VCaP (cell line): ENCODE data around the gene ANKRD22.
A peak's percentile ranks its signal among the peaks of the same experiment; 100 is the strongest.

Source experiments
- H3K27ac ChIP-seq: fragments of 450-650 bp; 2 replicates; pipeline ENCODE4 v1.5.1; 2017
- TF ChIP-seq, protein P1 (sequence below): fragments of 450-650 bp; conservative IDR thresholded peaks from 2 replicates; pipeline ENCODE4 v1.5.1; 2017; ENCODE audit warnings: mild to moderate bottlenecking, moderate library complexity

The ANKRD22 gene

GRCh38 chr10:88873757-88874156 is 22.1 kb upstream of the ANKRD22 start:
- TF ChIP-seq, protein P1, sequence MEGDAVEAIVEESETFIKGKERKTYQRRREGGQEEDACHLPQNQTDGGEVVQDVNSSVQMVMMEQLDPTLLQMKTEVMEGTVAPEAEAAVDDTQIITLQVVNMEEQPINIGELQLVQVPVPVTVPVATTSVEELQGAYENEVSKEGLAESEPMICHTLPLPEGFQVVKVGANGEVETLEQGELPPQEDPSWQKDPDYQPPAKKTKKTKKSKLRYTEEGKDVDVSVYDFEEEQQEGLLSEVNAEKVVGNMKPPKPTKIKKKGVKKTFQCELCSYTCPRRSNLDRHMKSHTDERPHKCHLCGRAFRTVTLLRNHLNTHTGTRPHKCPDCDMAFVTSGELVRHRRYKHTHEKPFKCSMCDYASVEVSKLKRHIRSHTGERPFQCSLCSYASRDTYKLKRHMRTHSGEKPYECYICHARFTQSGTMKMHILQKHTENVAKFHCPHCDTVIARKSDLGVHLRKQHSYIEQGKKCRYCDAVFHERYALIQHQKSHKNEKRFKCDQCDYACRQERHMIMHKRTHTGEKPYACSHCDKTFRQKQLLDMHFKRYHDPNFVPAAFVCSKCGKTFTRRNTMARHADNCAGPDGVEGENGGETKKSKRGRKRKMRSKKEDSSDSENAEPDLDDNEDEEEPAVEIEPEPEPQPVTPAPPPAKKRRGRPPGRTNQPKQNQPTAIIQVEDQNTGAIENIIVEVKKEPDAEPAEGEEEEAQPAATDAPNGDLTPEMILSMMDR = no peak
- H3K27ac ChIP-seq = no peak overlapping the region

- H3K27ac ChIP-seq = no peak overlapping the region
- TF ChIP-seq, protein P1 = no peak
Measured at GRCh38 chr10:88870089-88870488, 18.4 kb upstream of the ANKRD22 start.

DNA sequence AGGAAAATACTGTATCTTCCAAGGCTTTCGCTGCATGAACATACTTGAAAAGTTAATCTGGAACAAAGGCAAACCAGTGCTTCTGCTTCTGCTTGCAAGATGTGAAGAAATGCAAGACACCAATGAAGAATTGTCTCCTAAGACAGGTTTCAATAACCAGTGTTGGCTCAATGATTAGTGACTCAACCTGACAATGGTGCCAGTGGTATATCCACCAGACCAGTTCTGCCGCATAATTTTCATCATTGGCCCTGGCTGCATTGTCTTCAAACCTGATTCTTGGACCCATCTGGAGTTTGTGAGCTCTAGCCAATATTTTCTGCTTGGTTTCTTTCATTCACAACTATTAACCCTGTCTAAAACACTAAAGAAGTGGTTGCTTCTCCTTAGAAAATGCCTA is 14.8 kb upstream of the ANKRD22 start:
- TF ChIP-seq, protein P1 = no peak
- H3K27ac ChIP-seq = no peak overlapping the region

DNA sequence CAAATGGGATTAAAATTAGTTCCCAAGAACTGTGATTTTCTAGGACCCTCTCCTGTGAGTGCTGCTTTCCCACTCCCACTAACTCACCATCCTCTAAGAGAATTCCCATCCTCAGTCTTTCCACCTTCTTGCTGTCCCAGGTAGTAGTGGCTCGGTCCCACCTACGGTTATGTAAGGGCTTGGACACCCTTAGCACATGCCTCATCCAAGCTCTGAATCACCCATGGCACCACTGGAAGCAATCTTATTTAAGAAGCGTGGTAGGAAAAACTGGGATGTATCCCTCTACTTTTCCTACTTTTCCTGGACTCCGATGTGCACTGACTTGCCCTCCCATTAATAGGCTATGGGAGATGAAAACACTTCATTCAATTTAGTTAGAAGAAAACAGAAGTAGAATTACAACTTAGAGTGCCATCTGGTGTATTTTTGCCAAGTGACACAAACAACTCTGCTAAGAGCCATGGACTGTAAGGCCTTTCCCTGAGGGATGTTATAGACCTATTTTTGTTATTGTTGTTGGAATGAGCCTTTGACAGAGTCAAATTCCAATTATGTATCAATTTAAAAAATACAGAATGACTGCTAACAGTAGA is 13.7 kb upstream of the ANKRD22 start:
- no peak overlapping the region for H3K27ac ChIP-seq

GRCh38 chr10:88861036-88861435 is 9.4 kb upstream of the ANKRD22 start:
- TF ChIP-seq, protein P1 = no peak

More for the DNA sequence above, 13.7 kb upstream of the ANKRD22 start:
- TF ChIP-seq, protein P1 = peak; percentile 68

GRCh38 chr10:88858491-88858890 is 6.8 kb upstream of the ANKRD22 start:
- TF ChIP-seq, protein P1 = no peak
- peak overlapping the region; percentile 58 for H3K27ac ChIP-seq

More at GRCh38 chr10:88861036-88861435, 9.4 kb upstream of the ANKRD22 start:
- H3K27ac ChIP-seq = no peak overlapping the region

- peak overlapping the region; percentile 58 for H3K27ac ChIP-seq
- TF ChIP-seq, protein P1 = no peak
Measured at GRCh38 chr10:88857831-88858230, 6.2 kb upstream of the ANKRD22 start.
